Measurements from ENCODE around the gene URI1. TPM values are rescaled to one million over a fixed set of nuclear protein-coding genes. Genes with fewer than 3 reads are reported as not detected.

Gene URI1
- total RNA-seq, 1 experiment from 2014 or later: 71.0 TPM

GRCh38 chr19:29983568-29983967, 41.5 kb downstream of the URI1 start:
- Histone ChIP-seq H3K27ac (ENCODE audit: low read length) (no peak overlapping the region), H3K27me3 (ENCODE audit: control insufficient read depth, insufficient read depth, low read length) (no peaks in the 10 kb centered on the region), H3K4me1 (ENCODE audit: control insufficient read depth, insufficient read depth, low read length) (no peaks in the 10 kb centered on the region), H3K36me3 (ENCODE audit: control insufficient read depth, insufficient read depth, low read length) (no peaks in the 10 kb centered on the region; the same call in 1 of the 2 replicates), H3K9me3 (ENCODE audit: control insufficient read depth, insufficient read depth, low read depth, low read length) (peaks cover 8% of the 10 kb centered on the region; the same call in 1 of the 2 replicates), H3K4me3 (ENCODE audit: low read depth in 2 of 2, low read length in 2 of 2) (no peak overlapping the region)
- DNase-seq (ENCODE audit: low read depth, low spot score) (no peak), ATAC-seq (no peak)
- ChIA-PET POLR2A (no interaction called here), CTCF (no interaction called here)
- no peak for TF ChIP-seq POLR2AphosphoS5 (IDR thresholded peaks at IDR 0.05; ENCODE audit: low read depth, low read length)
- TF ChIP-seq SIN3A (IDR thresholded peaks at IDR 0.05; ENCODE audit: borderline replicate concordance, insufficient read depth, low read depth, low read length): no peak
- TF ChIP-seq CTCF (IDR thresholded peaks at IDR 0.05): no peak
- no peak for TF ChIP-seq REST (IDR thresholded peaks at IDR 0.05; ENCODE audit: insufficient read depth in 1 of 2, low read depth in 2 of 2, low read length in 1 of 2)
- no peak for TF ChIP-seq TCF7L2 (IDR thresholded peaks at IDR 0.05; ENCODE audit: low read depth, low read length)
- BruUV-seq (replicated peaks): no TSS peak
- in situ Hi-C loops (cut with HindIII; ENCODE audit: low pct_unique_long_range_greater_than_20kb, low sequenced_read_pairs) (no loop called here), intact Hi-C loops (cut with micrococcal nuclease; ENCODE audit: unreplicated experiment) (no loop called here)

- ATAC-seq: no peak
- no peak for DNase-seq (ENCODE audit: low read depth, low spot score)
- no TSS peak for BruUV-seq (replicated peaks)
- H3K27me3 ChIP-seq (ENCODE audit: control insufficient read depth, insufficient read depth, low read length): no peaks in the 10 kb centered on the region
- peaks cover 10% of the 10 kb centered on the region; the same call in 1 of the 2 replicates for H3K9me3 ChIP-seq (ENCODE audit: control insufficient read depth, insufficient read depth, low read depth, low read length)
- no peak for TF ChIP-seq REST (IDR thresholded peaks at IDR 0.05; ENCODE audit: insufficient read depth in 1 of 2, low read depth in 2 of 2, low read length in 1 of 2)
- TF ChIP-seq SIN3A (IDR thresholded peaks at IDR 0.05; ENCODE audit: borderline replicate concordance, insufficient read depth, low read depth, low read length): no peak
- TF ChIP-seq TCF7L2 (IDR thresholded peaks at IDR 0.05; ENCODE audit: low read depth, low read length): no peak
- TF ChIP-seq POLR2AphosphoS5 (IDR thresholded peaks at IDR 0.05; ENCODE audit: low read depth, low read length): no peak
- TF ChIP-seq CTCF (IDR thresholded peaks at IDR 0.05): no peak
- ChIA-PET POLR2A (no interaction called here), CTCF (no interaction called here)
- H3K36me3 ChIP-seq (ENCODE audit: control insufficient read depth, insufficient read depth, low read length): no peaks in the 10 kb centered on the region; the same call in 1 of the 2 replicates
- H3K4me3 ChIP-seq (ENCODE audit: low read depth in 2 of 2, low read length in 2 of 2): no peak overlapping the region
- in situ Hi-C loops (cut with HindIII; ENCODE audit: low pct_unique_long_range_greater_than_20kb, low sequenced_read_pairs): no loop called here
- intact Hi-C loops (cut with micrococcal nuclease; ENCODE audit: unreplicated experiment): no loop called here
- H3K4me1 ChIP-seq (ENCODE audit: control insufficient read depth, insufficient read depth, low read length): no peaks in the 10 kb centered on the region
- H3K27ac ChIP-seq (ENCODE audit: low read length): no peak overlapping the region
Measured at GRCh38 chr19:29985196-29985595, 43.2 kb downstream of the URI1 start.
